DMS153 treated with DMSO at 0.1 percent for 48 hours (cell line): ENCODE results near the gene PIP4K2A.

Experiments used
- DNase-seq: peaks from one replicate; lab custom pipeline; 2025; ENCODE audit not compliant: unreplicated experiment; lab: John Stamatoyannopoulos, UW

PIP4K2A gene

GRCh38 chr10:22560913-22561239 is 153.5 kb downstream of the PIP4K2A start:
- DNase-seq, result no peak

GRCh38 chr10:22560096-22560912 is 154.1 kb downstream of the PIP4K2A start:
- DNase-seq, result no peak

GRCh38 chr10:22557321-22557720 is 157.1 kb downstream of the PIP4K2A start:
- DNase-seq, result no peak

- DNase-seq, result no peak
These were observed 157.6 kb downstream of the PIP4K2A start for GRCh38 chr10:22556774-22557173.

- DNase-seq, result no peak
These were observed 159.8 kb downstream of the PIP4K2A start for GRCh38 chr10:22554461-22555182.

GRCh38 chr10:22553452-22553995 is 160.9 kb downstream of the PIP4K2A start:
- no peak for DNase-seq

GRCh38 chr10:22552888-22553378 is 161.4 kb downstream of the PIP4K2A start:
- no peak for DNase-seq

- DNase-seq, result no peak
These were observed 162.6 kb downstream of the PIP4K2A start for GRCh38 chr10:22551681-22552365.

GRCh38 chr10:22550732-22551131 is 163.6 kb downstream of the PIP4K2A start:
- DNase-seq, result no peak

GRCh38 chr10:22548344-22548743 is 166.0 kb downstream of the PIP4K2A start:
- no peak for DNase-seq

GRCh38 chr10:22545643-22546042 is 168.7 kb downstream of the PIP4K2A start:
- no peak for DNase-seq

GRCh38 chr10:22544325-22545068 is 169.9 kb downstream of the PIP4K2A start:
- no peak for DNase-seq

- DNase-seq, result no peak
These were observed 171.6 kb downstream of the PIP4K2A start for GRCh38 chr10:22542773-22543172.

- DNase-seq, result no peak
These were observed 172.5 kb downstream of the PIP4K2A start for GRCh38 chr10:22541900-22542299.

GRCh38 chr10:22539579-22540298 is 174.6 kb downstream of the PIP4K2A start:
- DNase-seq, result no peak

GRCh38 chr10:22537810-22538209 is 176.6 kb downstream of the PIP4K2A start:
- DNase-seq, result no peak

- DNase-seq, result no peak
These were observed 177.8 kb downstream of the PIP4K2A start for GRCh38 chr10:22536620-22537019.

GRCh38 chr10:22534849-22535604 is 179.4 kb downstream of the PIP4K2A start:
- DNase-seq, result no peak

- no peak for DNase-seq
These were observed 182.9 kb downstream of the PIP4K2A start for GRCh38 chr10:22531441-22531840.
